Measurements from ENCODE around the gene ERVK3-1.

DNA sequence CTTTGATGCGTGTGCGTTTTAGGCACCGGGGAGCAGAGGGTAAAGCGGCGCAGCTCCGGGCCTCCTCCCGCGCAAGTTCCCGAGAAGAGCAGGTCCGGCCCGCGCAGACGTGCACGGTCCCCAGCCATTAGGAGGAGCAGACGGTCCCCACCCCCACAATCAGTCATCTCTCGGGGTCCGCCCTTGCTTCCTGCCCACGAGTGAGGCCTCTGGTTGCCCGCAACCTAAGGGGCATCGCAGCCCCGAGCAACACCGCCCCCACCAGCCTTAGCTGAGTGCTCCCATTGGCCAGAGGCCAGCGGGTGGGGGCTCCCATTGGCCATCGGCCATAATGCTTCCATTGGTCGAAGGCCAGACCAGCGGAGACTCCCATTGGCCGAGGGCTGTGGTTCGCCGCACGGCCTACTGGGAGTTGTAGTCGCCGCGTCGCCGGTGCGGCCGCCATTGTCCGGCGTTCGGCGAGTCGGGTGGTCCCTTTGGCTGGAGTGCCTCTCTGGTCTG, 26.6 kb upstream of the ERVK3-1 start, which contains the start of gene ZNF8:
- TF ChIP-seq, protein P1, sequence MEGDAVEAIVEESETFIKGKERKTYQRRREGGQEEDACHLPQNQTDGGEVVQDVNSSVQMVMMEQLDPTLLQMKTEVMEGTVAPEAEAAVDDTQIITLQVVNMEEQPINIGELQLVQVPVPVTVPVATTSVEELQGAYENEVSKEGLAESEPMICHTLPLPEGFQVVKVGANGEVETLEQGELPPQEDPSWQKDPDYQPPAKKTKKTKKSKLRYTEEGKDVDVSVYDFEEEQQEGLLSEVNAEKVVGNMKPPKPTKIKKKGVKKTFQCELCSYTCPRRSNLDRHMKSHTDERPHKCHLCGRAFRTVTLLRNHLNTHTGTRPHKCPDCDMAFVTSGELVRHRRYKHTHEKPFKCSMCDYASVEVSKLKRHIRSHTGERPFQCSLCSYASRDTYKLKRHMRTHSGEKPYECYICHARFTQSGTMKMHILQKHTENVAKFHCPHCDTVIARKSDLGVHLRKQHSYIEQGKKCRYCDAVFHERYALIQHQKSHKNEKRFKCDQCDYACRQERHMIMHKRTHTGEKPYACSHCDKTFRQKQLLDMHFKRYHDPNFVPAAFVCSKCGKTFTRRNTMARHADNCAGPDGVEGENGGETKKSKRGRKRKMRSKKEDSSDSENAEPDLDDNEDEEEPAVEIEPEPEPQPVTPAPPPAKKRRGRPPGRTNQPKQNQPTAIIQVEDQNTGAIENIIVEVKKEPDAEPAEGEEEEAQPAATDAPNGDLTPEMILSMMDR (IDR thresholded peaks at IDR 0.05): no peak
- peak; percentile 91 to 97 (median 96) for TF ChIP-seq POLR2AphosphoS5 (IDR thresholded peaks at IDR 0.05)
- peak; percentile 25 for TF ChIP-seq POLR2A (IDR thresholded peaks at IDR 0.05)

All from breast epithelium (tissue), 3 donors.